ENCODE results near the gene NDRG4.

Gene NDRG4

DNA sequence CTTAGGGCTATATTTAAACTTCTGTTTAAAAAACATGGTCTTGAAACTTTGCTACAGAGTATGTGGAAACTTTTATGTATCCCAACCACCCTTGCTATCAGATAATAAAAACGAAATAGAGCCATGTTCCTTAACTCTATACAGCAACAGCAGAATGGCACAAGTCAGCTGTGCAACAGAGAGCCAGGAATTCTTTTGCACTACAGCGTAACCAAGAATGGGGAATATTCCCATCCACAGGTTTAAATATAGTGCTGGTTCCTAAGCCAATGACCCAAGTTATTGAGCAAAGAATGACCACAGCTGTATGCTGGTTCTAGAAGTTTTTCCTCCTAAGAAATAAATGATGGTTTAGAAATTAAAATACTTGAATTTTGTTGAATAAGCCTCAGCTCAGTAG, 48.4 kb downstream of the NDRG4 start:
- DNase-seq, result no peak

DNA sequence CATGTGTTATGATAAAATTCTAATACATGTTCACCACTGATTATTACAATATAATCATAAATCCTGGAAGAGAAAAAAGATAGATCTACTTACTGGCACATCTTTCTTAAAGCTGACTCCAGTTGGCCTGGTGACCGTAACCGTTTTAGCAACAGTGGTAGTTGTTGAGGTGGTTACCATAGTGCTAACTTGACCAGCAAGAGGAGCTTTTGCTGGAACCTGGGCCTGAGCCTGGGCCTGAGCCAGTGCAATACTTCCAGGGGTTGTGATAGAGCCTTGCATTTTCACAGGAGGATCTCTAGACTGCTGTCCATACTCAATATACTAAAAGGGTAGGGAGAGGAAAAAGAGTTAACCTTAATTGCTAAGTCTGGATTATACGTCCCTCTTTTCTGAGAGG, 51.6 kb downstream of the NDRG4 start:
- DNase-seq, result no peak

DNA sequence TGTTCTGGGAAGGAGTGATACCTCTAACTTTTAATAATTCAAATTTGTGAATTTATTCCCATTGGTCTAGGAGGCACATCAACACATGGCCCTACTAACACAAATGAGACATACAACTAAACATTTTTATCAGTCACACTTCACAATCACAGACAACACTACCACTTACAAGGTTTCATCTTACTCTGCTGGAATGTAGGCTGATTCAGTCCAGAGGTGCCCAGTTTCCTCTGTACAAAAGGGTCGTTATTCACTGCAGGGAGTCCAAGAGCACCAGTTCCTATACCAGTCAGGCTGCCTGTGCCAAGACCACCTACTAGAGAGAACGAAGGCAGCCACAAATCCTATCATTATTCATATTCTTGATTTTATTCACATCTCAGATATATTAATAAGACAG, 56.7 kb downstream of the NDRG4 start:
- no peak for DNase-seq
